ENCODE measurements around the gene PTPRO. TPM values are rescaled to one million over a fixed set of nuclear protein-coding genes. Genes with fewer than 3 reads are reported as not detected.

The PTPRO gene
- total RNA-seq, 1 experiment from 2014 or later, result 0.52 TPM

DNA sequence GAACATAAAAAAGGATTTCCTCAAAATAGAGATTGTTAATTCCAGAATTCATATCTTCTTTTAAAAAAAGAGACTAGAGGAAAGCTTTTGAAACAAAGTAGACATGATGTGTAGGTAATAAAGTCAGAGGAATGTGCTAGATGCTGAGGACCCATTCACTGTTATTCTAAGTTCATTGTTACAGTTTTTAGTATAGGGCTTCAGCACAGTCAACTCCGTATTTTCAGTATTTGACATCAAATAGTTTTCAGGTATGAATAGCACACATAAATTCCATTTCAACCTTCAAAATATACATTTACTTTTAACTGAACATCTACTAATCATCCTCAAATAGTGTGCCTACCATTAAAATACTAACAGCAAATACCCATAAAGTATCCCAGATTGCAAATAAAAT, 239.1 kb downstream of the PTPRO start:
- Mint-ChIP-seq H3K4me1 (peaks cover 5% of the 10 kb centered on the region in 2 experiments), H3K27me3 (ENCODE audit: low read depth) (no peaks in the 10 kb centered on the region), H3K36me3 (ENCODE audit: insufficient read depth in 1 of 3, low read depth in 3 of 3) (no peaks in the 10 kb centered on the region), H3K4me3 (no peak overlapping the region), H3K27ac (no peak overlapping the region), H3K9me3 (no peaks in the 10 kb centered on the region)
- Histone ChIP-seq H4K20me1 (ENCODE audit: control insufficient read depth, insufficient read depth, insufficient read length) (no peaks in the 10 kb centered on the region), H3K23me2 (ENCODE audit: insufficient read length, low read depth, low read length, poor library complexity, severe bottlenecking) (no peaks in the 10 kb centered on the region), H3K4ac (ENCODE audit: low read depth, low read length) (no peak overlapping the region), H3K18ac (ENCODE audit: insufficient read length, low read depth, low read length) (no peak overlapping the region), H2AFZ (ENCODE audit: low read length) (no peak overlapping the region), H4K5ac (ENCODE audit: insufficient read length, low read depth, low read length) (no peak overlapping the region), H3K27ac (ENCODE audit: insufficient read length, low read depth, low read length) (no peak overlapping the region), H3K23ac (ENCODE audit: insufficient read length, low read depth, low read length) (no peak overlapping the region), H2BK15ac (ENCODE audit: low read depth, low read length) (no peak overlapping the region), H3K79me2 (ENCODE audit: insufficient read depth, low read length) (no peaks in the 10 kb centered on the region), H3K4me2 (ENCODE audit: insufficient read depth, insufficient read length, low read length) (no peak overlapping the region), H3T11ph (ENCODE audit: low read length) (no peak overlapping the region), H2BK5ac (ENCODE audit: insufficient read length, low read length) (no peak overlapping the region), H2BK20ac (ENCODE audit: low read depth, low read length, poor library complexity, severe bottlenecking) (no peak overlapping the region), H3K14ac (ENCODE audit: insufficient read depth, low read length) (no peak overlapping the region), H2BK12ac (ENCODE audit: insufficient read length, low read depth, low read length) (no peak overlapping the region), H4K8ac (replicated peaks; ENCODE audit: insufficient read length, low read depth, low read length) (no peak overlapping the region), H2AK5ac (ENCODE audit: insufficient read length, low read length) (no peak overlapping the region), H2BK120ac (ENCODE audit: low read depth, low read length, poor library complexity, severe bottlenecking) (no peak overlapping the region), H3K27me3 (ENCODE audit: insufficient read depth, low read length) (no peaks in the 10 kb centered on the region), H3K4me1 (ENCODE audit: insufficient read depth, low read length) (peaks cover 2% of the 10 kb centered on the region; the same call in 1 of the 2 replicates), H3K9ac (ENCODE audit: extremely low read depth, insufficient read length, low read length) (no peak overlapping the region), H4K91ac (ENCODE audit: insufficient read length, low read depth, low read length) (no peak overlapping the region), H3K79me1 (ENCODE audit: insufficient read depth, low read depth, low read length, poor library complexity, severe bottlenecking) (no peaks in the 10 kb centered on the region), H3K56ac (ENCODE audit: insufficient read length, low read depth, low read length) (no peak overlapping the region), H3K9me3 (ENCODE audit: control insufficient read depth, low read depth, low read length) (no peaks in the 10 kb centered on the region)
- TF ChIP-seq, protein P1, sequence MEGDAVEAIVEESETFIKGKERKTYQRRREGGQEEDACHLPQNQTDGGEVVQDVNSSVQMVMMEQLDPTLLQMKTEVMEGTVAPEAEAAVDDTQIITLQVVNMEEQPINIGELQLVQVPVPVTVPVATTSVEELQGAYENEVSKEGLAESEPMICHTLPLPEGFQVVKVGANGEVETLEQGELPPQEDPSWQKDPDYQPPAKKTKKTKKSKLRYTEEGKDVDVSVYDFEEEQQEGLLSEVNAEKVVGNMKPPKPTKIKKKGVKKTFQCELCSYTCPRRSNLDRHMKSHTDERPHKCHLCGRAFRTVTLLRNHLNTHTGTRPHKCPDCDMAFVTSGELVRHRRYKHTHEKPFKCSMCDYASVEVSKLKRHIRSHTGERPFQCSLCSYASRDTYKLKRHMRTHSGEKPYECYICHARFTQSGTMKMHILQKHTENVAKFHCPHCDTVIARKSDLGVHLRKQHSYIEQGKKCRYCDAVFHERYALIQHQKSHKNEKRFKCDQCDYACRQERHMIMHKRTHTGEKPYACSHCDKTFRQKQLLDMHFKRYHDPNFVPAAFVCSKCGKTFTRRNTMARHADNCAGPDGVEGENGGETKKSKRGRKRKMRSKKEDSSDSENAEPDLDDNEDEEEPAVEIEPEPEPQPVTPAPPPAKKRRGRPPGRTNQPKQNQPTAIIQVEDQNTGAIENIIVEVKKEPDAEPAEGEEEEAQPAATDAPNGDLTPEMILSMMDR (conservative IDR thresholded peaks at IDR 0.05), result no peak
- WGBS (ENCODE audit: extremely low coverage, insufficient read length, low lambda C conversion rate), result no CpG with 5 or more reads among the region's 1 CpG
- no peak for DNase-seq

Data from H9 (cell line).